IgD-negative memory B cell (primary cell): ENCODE data around the gene CNNM2. TPM values are rescaled to one million over a fixed set of nuclear protein-coding genes. Genes with fewer than 3 reads are reported as not detected.
"Not testable (repeated sequence)": the region's sequence is repeated elsewhere in the genome, so short reads cannot be mapped to it uniquely, and the experiment has no call there.

ENCODE experiments used
- H3K27ac Mint-ChIP-seq, 3 donors: one replicate each; pipeline ENCODE4 v1.8.0; 2020 to 2022; ENCODE audit warnings: mild to moderate bottlenecking in 3 of 3, mixed read lengths in 3 of 3, moderate library complexity in 1 of 3
- H3K27me3 Mint-ChIP-seq: one replicate; pipeline ENCODE4 v1.8.0; 2021; ENCODE audit warnings: mixed read lengths
- H3K36me3 Mint-ChIP-seq: one replicate; pipeline ENCODE4 v1.8.0; 2020; ENCODE audit warnings: mild to moderate bottlenecking, mixed read lengths
- H3K4me1 Mint-ChIP-seq, 3 donors: one replicate each; pipeline ENCODE4 v1.8.0; 2020 to 2022; ENCODE audit warnings: mixed read lengths in 3 of 3, mild to moderate bottlenecking in 1 of 3
- H3K4me3 Mint-ChIP-seq, 4 donors: one replicate each; pipeline ENCODE4 v1.8.0; 2020 to 2022; ENCODE audit warnings: mild to moderate bottlenecking in 4 of 4, mixed read lengths in 4 of 4, moderate library complexity in 3 of 4
- H3K9me3 Mint-ChIP-seq, 3 donors: one replicate each; pipeline ENCODE4 v1.8.0; 2020 to 2021; ENCODE audit warnings: mixed read lengths in 3 of 3, mild to moderate bottlenecking in 1 of 3
- polyA plus RNA-seq: library from polyadenylated mRNA; unstranded; fragments of 300-500 nt; fragmentation: Illumina TruSeq; gene quantifications from one replicate; pipeline ENCODE4 v1.2.3, GENCODE V29; 2021

The CNNM2 gene
- polyA plus RNA-seq, 1 donor from 2014 or later, result 7.9 TPM

DNA sequence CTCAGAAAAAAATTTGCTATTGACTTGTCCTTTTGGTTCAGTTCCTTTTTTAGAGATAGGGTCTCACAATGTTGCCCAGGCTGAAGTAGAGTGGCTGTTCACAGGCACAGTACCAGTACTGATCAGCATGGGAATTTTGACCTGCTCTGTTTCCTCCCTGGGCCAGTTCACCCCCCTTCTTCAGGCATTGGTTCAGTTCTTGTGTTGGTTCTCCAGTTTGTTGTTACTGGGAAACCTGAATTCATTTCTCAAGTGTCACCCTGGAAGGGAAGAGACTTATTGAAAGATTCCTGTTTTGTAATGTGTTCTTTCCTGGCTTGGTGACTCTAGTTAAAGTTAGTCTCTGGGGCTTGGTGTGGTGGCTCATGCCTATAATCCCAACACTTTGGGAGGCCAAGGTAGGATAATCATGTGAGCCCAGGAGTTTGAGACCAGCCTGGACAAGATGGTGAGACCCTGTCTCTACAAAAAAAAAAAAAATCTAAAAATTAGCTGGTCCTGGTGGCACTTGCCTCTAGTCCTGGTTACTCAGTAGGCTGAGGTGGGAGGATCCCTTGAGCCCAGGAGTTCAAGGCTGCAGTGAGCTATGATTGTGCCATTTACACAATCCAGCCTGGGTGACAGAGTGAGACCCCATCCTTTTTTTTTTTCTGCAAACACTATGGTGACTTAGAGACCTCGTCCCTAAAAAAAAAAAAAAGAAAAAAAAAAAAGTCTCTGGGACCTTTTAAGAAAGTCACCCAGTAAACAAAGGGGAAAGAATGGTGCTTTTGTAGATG, 52.7 kb downstream of the CNNM2 start:
- H3K36me3 Mint-ChIP-seq, result peaks cover 8% of the 10 kb centered on the region
- H3K27ac Mint-ChIP-seq, result peak overlapping the region in 1 of 3 donors; percentile 31
- H3K4me3 Mint-ChIP-seq, result no peak overlapping the region
- no peaks in the 10 kb centered on the region for H3K9me3 Mint-ChIP-seq
- no peaks in the 10 kb centered on the region for H3K27me3 Mint-ChIP-seq
- peaks cover 0 to 15% (median 6%) of the 10 kb centered on the region in 3 donors for H3K4me1 Mint-ChIP-seq

DNA sequence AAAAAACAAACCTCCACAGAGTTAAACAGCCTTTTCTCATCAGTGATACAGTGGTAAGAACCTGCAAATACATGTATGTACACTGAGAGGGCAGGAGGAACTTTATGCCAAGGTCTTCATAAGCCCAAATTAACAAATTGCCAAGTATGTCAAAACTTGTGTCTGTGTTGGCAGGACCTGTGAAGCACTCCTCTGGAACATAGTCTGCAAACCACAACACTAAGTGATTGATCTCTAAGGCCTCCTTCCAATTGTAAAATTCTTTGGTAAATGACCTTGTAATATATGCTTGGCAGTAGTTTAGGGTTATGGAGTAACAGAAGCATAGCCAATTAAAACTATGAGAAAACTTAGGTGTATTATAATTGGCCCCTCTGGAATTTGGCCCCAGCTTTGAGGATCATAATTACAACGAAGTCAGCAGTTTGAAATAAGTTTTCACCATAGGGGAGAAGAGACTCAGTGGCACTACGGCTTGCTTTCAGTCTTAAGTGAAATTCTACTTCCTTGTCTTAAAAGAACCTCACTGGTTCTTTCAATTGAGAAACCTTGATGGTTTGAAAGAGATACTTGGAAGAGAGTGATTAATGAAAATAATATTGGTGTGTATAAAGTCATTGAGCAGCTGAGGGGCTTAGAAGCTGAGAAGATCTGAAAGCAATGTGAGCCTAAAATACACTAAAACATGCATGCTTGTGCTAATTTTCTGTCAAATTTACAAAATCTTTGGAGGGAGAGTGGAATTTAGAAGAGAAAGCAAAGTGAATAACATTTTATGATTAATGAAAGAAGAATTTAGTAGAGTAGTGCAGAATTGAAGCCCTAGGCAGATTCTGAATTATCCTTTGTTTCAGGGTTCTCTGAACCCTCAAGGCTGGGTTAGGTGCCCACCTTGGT, 57.6 kb downstream of the CNNM2 start:
- Mint-ChIP-seq H3K4me3 (no peak overlapping the region), H3K27ac (peak overlapping the region in 1 of 3 donors; percentile 35), H3K9me3 (no peaks in the 10 kb centered on the region), H3K36me3 (peaks cover 12% of the 10 kb centered on the region), H3K4me1 (peaks cover 0 to 24% (median 12%) of the 10 kb centered on the region in 3 donors), H3K27me3 (no peaks in the 10 kb centered on the region)

DNA sequence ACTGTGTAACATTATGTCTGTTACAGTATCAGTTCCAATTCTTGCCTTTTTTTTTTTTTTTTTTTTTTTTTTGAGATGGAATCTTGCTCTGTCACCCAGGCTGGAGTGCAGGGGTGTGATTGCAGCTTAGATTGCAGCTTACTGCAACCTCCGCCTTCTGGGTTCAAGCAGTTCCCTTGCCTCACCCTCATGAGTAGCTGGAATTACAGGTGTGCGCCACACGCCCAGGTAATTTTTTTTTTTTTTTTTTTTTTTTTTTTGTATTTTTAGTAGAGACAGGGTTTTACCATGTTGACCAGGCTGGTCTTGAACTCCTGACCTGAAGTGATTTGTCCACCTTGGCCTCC, 58.3 kb downstream of the CNNM2 start:
- peaks cover 12% of the 10 kb centered on the region for H3K36me3 Mint-ChIP-seq
- H3K27ac Mint-ChIP-seq, H3K4me3 Mint-ChIP-seq, H3K27me3 Mint-ChIP-seq, H3K9me3 Mint-ChIP-seq: not testable (repeated sequence)
- peaks cover 0 to 24% (median 12%) of the 10 kb centered on the region in 3 donors for H3K4me1 Mint-ChIP-seq

DNA sequence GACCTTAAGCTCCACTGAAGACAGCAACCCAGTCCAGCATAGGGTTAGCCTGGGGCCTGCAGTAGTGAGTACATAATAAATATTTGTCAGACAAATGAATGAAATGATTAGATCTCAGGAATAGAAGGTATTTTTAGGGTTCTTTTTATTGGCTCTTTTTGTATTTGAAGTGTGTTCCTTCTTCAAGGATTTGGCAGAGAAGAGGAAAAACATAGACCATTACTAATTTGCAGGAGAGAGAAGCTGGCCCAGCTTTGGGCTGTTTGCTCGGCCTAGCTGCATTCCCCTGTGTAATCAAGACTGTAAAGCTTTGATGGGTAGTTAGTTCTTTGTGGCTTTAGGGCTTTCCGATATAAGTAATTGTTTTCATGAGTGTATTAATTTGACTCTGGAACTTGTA, 64.2 kb downstream of the CNNM2 start:
- Mint-ChIP-seq H3K27me3 (no peaks in the 10 kb centered on the region), H3K27ac (no peak overlapping the region), H3K36me3 (peaks cover 15% of the 10 kb centered on the region), H3K4me1 (peaks cover 0 to 6% (median 5%) of the 10 kb centered on the region in 3 donors), H3K9me3 (no peaks in the 10 kb centered on the region), H3K4me3 (no peak overlapping the region)

DNA sequence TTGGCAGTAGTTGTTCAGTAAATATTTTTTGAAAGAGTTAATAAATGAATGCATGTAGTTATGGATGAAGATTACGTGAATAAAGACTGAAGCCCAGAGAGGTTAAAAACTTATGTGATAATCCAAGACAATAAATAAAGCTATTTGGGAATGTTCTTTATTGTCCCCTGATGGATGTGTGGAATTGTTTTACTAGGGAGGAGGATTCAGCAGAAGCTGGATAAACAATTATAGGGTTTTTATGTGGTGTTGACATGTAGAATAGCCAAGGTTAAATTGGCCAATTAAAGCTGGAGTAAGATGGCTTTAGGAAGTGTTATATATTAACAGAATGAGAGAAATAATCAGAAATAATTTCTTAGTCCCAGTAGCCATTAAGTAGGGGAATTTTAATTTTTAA, 66.0 kb downstream of the CNNM2 start:
- no peak overlapping the region for H3K4me3 Mint-ChIP-seq
- H3K9me3 Mint-ChIP-seq, result no peaks in the 10 kb centered on the region
- H3K4me1 Mint-ChIP-seq, result peaks cover 0 to 3% (median 0%) of the 10 kb centered on the region in 3 donors

DNA sequence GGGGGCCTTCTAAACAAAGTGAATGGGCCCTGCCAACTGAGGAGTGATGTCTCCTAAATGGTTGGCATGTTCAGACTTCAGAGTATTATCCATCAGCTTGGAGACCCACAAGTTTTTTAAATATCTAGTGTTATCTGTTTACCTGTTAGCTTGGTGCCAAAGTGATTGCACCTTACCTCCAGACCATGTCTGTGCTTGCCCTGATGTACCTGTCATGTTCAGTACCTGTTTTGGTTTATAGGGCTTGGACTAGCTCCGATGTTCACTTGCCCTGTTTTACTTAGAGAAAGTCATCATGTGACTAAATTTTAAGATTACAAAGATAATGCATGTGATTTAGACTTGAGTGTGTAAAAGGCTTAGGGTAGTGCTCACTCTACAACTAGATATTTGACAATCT, 67.7 kb downstream of the CNNM2 start:
- peaks cover 9% of the 10 kb centered on the region for H3K36me3 Mint-ChIP-seq
- H3K27me3 Mint-ChIP-seq, result no peaks in the 10 kb centered on the region
- no peaks in the 10 kb centered on the region for H3K9me3 Mint-ChIP-seq
- H3K4me1 Mint-ChIP-seq, result peaks cover 0 to 3% (median 0%) of the 10 kb centered on the region in 3 donors
- H3K4me3 Mint-ChIP-seq, result no peak overlapping the region
- no peak overlapping the region for H3K27ac Mint-ChIP-seq

More for the DNA sequence above, 66.0 kb downstream of the CNNM2 start:
- no peak overlapping the region for H3K27ac Mint-ChIP-seq
- no peaks in the 10 kb centered on the region for H3K27me3 Mint-ChIP-seq
- H3K36me3 Mint-ChIP-seq, result peaks cover 15% of the 10 kb centered on the region

- Mint-ChIP-seq H3K36me3 (no peaks in the 10 kb centered on the region), H3K4me3 (no peak overlapping the region), H3K27ac (no peak overlapping the region), H3K4me1 (peaks cover 0 to 3% (median 0%) of the 10 kb centered on the region in 3 donors), H3K27me3 (no peaks in the 10 kb centered on the region), H3K9me3 (no peaks in the 10 kb centered on the region)
Observed at GRCh38 chr10:102988404-102989314, 70.6 kb downstream of the CNNM2 start.

DNA sequence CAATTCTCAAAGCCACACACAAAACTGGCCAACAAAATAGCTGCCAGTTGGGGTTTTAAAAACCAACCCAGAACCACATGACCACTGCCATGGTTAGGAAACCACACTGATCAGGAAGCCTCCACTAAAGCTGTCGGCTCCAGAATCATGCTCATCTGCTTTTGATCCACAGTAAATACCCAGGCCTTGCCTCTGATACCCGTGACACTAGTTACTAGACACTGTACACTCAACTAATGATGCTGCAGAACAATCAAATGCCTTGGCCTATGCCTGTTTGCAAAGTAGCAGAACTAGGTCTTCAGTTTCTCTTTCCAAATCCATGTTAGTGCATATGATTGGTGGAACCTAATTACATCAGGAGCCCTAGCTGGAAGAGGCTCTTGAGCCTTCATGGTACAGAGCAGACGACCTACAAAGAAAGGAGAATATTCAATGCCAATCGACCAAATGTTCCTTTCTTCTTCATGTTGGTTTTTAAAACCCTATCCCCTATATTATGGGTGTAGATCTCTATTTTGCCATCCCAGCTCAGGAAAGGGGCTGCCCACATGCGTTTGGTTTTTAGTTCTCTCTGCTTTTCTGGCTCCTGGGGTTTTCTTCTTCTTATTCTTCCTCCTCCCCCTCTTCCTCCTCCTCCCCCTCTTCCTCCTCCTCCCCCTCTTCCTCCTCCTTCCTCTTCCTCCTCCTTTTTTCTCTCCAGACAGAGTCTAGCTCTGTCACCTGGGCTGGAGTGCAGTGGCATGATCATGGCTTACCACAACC, 76.6 kb downstream of the CNNM2 start:
- Mint-ChIP-seq H3K4me3 (no peak overlapping the region), H3K27ac (peak overlapping the region in 1 of 3 donors; percentile 63), H3K27me3 (no peaks in the 10 kb centered on the region), H3K4me1 (peaks cover 2 to 13% (median 3%) of the 10 kb centered on the region in 3 donors), H3K36me3 (no peaks in the 10 kb centered on the region), H3K9me3 (peaks cover 0 to 3% (median 0%) of the 10 kb centered on the region in 3 donors)

DNA sequence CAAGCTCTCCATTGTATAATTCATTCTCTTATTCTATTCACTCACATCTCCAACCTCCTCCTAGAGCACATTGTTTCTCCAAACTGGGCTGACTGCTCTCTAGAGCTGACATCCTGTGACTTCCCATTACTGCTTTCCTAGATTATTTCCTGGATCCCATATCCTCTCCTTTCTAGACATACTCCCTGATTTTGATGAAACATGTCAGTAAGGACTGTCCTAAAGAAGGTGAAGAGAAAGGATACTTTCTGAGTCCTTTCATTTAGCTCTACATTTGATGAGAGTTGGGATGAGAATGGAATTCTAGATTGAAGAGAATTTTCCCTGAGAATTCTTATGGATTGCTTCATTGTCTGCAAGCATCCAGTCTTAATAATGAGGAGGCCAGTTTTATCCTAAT, 78.8 kb downstream of the CNNM2 start:
- Mint-ChIP-seq H3K27ac (no peak overlapping the region), H3K36me3 (no peaks in the 10 kb centered on the region), H3K4me3 (no peak overlapping the region), H3K4me1 (peaks cover 2 to 13% (median 3%) of the 10 kb centered on the region in 3 donors), H3K9me3 (peaks cover 0 to 3% (median 0%) of the 10 kb centered on the region in 3 donors), H3K27me3 (no peaks in the 10 kb centered on the region)

DNA sequence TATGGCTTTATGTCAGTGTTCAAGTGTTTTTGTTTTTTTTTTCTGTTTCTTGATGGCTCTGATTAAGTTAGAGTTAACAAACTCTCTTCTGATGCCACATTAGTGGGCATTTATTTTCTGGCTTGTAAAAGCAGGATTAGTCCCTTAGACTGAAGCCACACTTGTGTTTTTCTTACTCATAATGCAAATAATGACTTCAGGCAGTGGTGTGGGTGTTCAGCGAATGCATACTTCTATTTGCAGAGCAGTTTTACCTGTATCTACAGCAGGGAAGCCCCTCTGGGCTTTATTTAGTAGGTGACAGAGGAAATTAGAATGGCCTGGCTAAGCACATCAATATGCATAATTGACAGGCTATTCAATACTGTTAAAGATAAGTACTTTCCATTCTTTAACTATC, 79.9 kb downstream of the CNNM2 start:
- no peaks in the 10 kb centered on the region for H3K27me3 Mint-ChIP-seq
- no peaks in the 10 kb centered on the region for H3K36me3 Mint-ChIP-seq
- H3K27ac Mint-ChIP-seq, result no peak overlapping the region
- peaks cover 0 to 3% (median 0%) of the 10 kb centered on the region in 3 donors for H3K9me3 Mint-ChIP-seq
- H3K4me1 Mint-ChIP-seq, result peaks cover 2 to 13% (median 3%) of the 10 kb centered on the region in 3 donors
- H3K4me3 Mint-ChIP-seq, result no peak overlapping the region

DNA sequence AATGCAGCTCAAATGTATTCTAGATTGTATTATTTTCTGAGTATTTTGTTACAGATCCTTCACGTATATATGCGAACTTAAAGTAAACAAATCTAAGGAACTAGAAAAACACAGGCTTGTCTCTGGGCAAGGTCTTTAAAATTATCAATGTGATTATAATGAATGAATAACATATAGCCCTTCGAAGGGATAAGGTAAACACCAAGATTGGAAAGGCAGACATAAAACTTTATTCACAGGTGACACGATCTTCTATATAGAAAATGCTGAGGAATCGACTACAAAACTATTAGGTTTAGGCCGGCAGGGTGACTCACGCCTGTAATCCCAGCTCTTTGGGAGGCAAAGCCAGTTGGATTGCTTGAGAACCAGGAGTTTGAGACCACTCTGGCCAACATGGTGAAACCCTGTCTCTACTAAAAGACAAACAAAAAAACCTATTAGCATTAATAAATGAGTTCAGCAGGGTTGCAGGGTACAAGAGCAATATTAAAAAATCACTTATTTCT, 80.4 kb downstream of the CNNM2 start:
- H3K4me1 Mint-ChIP-seq, result peaks cover 3 to 13% (median 3%) of the 10 kb centered on the region in 3 donors
- H3K9me3 Mint-ChIP-seq, result peaks cover 0 to 3% (median 0%) of the 10 kb centered on the region in 3 donors
- H3K27me3 Mint-ChIP-seq, result no peaks in the 10 kb centered on the region
- H3K4me3 Mint-ChIP-seq, result no peak overlapping the region
- H3K27ac Mint-ChIP-seq, result no peak overlapping the region
- no peaks in the 10 kb centered on the region for H3K36me3 Mint-ChIP-seq

GRCh38 chr10:103000050-103000449, 82.0 kb downstream of the CNNM2 start:
- H3K27ac Mint-ChIP-seq, H3K9me3 Mint-ChIP-seq, H3K4me3 Mint-ChIP-seq, H3K36me3 Mint-ChIP-seq, H3K27me3 Mint-ChIP-seq: not testable (repeated sequence)
- peaks cover 0 to 13% (median 1%) of the 10 kb centered on the region in 3 donors for H3K4me1 Mint-ChIP-seq

DNA sequence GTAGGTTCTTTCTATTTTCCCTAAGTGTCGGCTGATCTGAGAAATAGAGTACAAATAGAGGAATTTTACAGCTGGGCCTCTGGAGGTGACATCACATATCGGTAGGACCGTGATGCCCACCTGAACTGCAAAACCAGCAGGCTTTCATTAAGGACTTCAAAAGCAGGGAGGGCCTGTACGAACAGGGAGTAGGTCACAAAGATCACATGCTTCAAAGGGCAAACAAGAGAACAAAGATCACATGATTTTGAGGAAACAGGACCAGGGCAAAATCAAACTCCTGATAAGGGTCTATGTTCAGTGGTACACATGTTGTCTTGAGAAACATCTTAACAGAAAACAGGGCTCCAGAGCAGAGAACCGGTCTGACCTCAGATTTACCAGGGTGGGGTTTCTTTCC, 88.9 kb downstream of the CNNM2 start:
- H3K27me3 Mint-ChIP-seq, result no peaks in the 10 kb centered on the region
- H3K27ac Mint-ChIP-seq, result peak overlapping the region in 1 of 3 donors; percentile 40
- H3K36me3 Mint-ChIP-seq, result peaks cover 10% of the 10 kb centered on the region
- no peak overlapping the region for H3K4me3 Mint-ChIP-seq
- H3K4me1 Mint-ChIP-seq, result peaks cover 0 to 2% (median 1%) of the 10 kb centered on the region in 3 donors
- peaks cover 3 to 6% (median 4%) of the 10 kb centered on the region in 3 donors for H3K9me3 Mint-ChIP-seq

GRCh38 chr10:103013416-103013815, 95.3 kb downstream of the CNNM2 start:
- Mint-ChIP-seq H3K4me3 (no peak overlapping the region), H3K4me1 (peaks cover 0 to 3% (median 2%) of the 10 kb centered on the region in 3 donors), H3K27me3 (no peaks in the 10 kb centered on the region), H3K9me3 (no peaks in the 10 kb centered on the region), H3K36me3 (peaks cover 6% of the 10 kb centered on the region), H3K27ac (peak overlapping the region in 1 of 3 donors; percentile 67)
